ENCODE data around the gene ALX4.

ALX4 gene

DNA sequence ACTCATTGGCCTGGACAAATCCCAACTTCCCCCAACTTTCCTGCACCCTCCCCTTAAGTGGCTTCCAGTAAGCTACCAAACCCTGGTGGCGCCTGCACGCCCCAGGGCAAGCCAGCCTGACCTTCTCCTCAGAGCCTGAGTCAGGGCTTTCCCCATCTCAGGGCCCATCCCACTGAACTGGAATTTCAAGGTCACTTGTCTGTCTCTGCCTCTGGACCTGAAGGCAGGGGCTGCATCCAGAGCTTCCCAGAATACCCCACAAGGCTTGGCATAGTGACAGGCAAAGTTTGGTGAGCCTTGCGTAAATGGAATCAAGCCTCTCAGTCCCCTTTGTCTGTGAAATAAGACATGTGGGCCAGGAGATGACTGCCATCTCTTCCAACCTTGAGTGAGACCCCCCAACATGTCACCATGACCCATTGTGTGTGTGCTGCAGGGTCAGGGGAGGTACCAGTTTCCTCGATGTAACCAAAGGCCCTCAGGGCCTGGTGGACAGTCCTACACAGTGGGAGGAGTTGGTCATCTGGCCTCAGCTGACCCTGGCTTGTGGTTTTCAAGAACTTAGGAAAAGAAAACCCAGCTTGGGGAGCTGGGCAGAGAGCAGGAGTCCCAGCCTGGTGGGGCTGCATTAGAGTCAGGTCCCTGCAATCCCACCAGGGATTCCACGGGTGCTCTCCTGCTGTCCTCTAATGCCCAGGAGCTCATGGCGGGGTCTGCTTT is 8.9 kb downstream of the ALX4 start:
- FAIRE-seq = no peak

DNA sequence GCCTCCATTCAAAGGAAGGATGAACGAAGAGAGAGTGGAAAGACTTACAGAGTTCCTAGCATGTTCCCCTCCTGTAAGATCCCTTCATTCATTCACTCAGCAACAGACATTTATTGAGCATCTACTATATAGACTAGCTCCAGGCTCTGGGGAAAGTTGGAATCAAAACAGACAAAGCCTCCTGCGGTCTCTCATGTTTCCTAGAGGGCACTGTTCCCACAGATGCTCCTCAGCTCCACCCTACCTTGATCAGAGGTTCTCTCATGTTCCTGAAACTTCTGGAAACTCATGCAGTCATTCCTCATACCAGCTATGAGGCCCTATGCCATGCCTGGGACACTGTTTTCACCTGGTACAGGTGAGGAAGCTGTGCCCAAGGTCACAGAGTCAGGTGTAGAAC is 11.1 kb downstream of the ALX4 start:
- FAIRE-seq = no peak

DNA sequence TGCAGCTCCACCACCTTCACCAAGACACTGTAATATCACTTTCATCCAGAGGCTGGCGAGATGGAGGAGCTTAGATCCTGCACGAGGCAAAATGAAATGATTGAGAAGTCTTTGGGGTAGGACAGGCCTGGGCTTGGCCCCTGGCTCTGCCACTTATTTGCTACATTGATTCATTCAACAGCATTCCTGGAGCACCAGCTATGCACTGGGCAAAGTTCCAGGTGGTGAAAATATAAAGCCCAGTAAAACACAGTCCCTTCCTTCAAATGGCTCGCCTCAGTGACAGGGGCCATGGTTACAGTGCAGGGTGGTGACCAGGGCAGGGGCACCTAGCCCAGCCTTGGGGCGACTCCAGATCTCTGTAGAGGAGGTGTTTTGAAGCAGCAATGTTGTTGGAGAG is 19.7 kb downstream of the ALX4 start:
- FAIRE-seq = no peak

DNA sequence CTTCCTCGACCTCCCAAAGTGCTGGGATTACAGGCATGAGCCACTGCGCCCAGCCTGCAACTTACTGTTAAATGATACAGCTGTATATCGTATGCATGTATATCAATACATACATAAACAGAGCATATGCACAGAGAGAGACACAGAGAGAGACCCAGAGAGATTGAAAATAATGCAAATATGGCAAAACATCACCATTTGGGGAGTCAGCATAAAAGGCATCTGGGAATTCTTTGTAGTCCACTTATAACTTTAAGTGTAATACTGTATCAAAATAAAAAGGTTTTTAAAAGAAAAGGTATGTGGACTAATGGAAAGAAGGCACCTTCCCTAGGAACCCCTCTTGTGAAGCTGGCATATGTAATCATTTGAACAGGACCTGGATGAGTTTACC is 21.8 kb downstream of the ALX4 start:
- FAIRE-seq = no peak

DNA sequence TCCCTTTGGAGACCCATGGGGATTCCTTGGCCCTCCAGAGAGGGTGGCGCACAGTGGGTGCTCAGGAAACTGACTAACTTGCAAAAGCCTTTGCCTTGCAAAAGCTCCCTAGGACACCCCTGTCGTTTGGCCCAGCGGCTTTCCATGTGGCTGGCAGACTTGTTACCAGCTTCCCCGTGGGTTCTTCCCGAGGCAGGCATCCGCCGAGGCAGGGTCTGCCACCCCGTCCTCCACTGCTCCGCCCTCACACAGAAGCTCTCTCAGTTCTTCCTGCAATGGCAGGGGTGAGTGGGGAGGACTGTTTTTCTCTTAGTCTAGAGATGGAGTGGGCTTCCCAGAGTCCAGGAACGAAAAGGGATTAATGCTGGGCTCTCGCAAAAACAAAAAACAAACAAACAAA is 23.0 kb downstream of the ALX4 start:
- FAIRE-seq = no peak

DNA sequence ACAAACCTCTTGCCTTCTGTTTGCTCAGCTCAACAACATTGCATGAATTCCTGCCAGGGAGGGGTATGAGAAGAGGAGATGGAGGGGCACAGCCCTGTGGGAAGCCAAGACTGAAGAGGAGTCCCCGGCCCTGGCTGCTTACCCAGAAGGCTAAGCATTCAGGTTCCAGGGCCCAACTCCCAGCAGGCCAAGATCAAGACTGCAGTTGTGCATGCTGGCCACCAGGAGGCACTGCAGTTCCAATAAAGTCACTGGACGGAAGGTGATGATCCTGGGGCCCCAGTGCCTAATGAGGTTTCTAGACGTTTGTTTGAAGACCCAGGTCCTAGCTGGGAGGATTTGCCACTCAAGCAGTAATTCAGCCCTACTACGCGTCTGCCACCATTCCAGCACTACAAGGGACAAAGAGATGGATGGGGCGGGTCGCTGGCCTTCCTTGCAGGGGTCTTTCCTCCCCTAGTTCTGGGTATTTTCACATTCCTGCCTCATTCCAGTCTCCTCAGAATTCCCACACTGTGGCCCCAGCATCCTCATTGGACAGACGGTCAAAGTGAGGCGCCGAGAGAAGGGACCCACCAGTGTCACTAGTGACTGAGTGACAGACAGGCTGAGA is 23.6 kb downstream of the ALX4 start:
- no peak for FAIRE-seq

DNA sequence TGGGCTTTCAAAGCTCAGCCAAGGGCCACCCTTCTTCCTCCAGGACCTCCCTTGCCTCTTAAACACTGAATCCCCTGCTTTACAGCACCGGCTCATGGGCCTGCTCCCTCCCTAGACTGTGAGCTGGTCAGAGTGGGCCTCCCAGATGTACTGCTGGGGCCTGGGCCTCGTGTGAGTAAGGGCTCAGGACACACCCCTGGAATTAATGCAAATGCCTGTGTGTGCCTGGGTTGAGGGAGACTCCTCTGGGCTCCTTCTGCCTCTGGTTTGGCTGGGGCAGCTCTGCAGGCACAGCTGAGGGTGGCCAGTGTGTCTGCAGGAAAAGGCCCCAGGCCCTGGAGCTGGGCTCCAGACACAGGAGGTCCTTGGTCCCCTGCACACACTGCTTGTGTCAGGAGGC is 24.2 kb downstream of the ALX4 start:
- FAIRE-seq = no peak

DNA sequence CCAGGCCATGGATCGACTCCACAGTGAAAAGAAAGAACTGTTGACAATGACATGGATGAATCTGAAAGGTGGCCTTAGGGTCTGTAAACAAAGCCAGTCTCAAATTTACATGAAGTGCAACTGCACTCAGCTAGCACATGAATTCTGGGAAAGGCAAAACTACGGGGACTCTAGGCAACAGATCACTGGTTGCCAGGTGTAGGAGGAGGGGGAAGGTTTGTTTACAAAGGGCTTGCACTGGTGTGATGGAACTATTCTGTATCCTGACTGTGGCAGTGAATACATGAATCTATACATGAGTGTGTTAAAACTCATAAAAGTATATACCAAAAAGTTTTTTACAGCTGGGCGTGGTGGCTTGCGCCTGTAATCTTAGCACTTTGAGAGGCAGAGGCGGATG is 27.3 kb downstream of the ALX4 start:
- FAIRE-seq = no peak

DNA sequence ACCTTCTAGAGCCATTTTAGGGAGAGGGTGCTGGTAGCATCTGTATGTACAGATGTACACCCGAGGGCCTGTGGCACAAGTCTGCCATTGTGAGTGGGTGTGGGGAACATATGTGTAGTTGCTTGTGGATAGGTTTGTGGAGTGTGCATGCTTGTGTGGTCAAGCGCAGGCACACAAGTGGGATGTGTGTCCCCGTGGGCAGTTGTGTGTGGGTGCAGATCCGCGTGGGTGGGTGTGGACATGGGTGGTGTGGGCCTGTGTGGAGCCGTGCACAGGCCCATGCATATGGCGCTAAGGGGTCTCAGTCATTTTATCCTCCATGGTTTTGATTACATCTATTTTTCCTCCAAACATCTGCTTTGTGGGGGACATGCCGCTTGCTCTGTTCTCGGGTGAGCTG is 28.8 kb downstream of the ALX4 start:
- FAIRE-seq = no peak

DNA sequence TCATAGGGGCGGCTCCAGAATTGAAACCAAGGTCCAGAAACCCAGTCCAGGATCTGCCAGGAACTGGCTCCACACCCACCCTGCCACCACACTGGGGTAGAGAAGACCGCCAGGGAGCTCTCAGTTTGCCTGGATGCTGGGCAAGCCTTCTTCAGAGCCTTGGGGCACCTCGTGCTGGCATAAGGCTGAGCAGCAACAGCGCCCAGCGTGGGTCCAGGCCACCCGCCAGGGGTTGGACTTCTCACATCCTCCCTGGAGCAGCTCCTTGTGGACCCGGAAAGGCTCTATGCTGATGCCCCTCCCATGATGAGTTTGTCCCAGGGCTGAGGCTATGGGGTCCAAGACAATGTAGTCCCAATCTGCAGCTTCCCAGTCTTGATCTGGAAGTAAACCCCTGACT is 29.7 kb downstream of the ALX4 start:
- no peak for FAIRE-seq

DNA sequence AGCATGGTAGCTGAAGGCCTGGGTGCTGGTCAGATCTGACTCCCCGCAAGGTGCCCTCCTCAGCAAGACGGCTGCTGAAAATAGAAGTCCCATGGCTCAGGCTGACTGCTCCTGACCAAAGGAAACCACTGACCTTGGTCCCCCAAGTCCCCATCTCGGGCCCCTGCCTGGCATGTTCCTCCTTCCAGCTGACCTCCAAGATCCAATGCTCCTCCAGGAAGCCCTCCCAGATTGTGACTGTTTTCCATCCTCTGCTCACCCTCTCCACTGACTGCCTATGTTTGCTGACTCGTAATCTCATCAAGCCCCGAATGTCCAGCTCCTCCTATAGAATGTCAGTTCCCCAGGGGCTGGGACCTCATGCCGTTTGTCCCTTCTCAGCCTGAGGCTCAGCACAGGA is 30.5 kb downstream of the ALX4 start:
- FAIRE-seq = no peak

DNA sequence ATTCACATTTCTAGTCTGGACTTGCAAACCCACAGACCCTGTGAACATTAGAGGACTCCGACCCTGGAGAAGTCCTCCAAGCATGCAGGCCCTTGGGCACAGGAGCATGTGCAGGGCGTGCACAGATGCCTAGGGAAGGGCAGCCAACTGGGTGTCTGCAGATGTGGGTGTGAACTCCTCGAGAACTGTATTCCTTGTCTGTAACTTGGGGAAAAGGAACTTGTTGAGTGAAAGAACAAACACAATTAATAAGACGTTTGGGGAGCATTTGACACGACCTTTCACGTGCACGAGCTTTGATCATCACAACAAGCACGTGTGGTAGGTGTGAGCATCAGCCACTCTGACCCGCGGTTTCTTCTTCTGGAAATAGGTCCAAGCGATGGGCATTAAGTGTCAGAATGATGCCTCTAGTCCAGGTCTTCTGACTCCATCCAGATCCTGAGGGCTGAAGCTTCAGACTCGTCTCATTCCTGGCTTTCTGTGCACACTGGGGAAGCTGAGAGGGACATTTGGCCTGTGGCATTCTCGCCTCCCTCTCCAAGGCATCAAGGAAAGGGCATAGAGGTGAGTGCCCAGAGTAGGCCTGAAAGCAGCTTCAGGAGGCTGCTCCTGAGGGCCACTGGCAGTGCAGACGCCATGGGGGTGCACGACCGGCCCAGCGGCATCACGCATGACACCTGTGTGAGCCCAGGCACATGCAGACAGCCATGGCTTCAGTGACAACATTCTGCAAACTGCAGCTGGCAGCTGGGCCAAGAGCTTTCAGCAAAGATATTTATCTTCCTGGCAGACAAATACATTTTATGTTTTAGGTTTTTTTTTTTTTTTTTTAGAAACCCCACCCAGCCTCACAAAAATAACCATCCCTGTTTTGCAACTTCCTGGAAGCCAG is 32.5 kb downstream of the ALX4 start:
- no peak for FAIRE-seq

DNA sequence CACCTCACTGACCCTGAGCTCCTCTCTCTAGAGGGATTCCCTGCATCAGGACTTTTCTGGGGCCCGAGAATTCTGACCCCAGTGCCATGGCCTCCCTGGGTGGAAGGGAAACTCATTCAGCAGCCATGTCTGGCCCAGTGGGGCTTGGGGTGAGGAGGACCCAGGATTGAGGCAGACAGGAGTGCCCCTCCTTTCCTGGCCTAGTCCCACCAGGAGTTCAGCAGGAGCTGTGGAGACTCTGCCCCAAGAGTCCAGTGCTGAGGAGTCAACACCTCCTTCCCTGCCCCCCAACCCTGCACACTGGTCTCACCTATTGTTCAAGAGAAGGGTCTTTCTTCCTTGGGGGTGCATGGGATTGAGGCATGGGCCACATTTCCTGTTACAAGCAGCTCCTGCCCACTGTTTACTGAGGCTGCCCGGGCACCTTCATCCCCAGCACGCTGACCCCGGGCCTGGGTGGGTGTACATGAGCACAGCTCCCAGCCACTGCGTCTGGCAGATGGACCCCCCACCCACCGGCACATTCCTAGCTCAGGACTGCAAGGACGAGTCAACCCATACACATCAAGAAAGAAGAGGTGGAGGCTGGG is 33.9 kb downstream of the ALX4 start:
- FAIRE-seq = no peak

DNA sequence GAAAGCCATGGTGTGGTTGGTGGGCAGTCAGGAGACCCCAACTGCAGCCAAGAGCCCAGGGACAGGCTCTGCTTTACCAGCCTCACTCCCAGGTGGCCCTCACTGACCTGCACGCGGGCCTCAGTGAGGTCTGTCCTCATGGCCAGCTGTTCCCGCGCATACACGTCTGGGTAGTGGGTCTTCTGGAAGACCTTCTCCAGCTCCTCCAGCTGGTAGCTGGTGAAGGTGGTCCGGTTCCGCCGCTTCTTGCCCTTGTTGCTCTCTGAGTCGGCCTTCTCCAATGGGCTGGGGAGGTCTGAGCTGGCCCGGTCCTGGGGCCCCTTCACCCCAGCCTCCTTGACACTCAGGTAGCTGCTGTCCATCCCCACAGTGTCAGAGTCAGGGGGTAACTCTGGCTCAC is 34.7 kb downstream of the ALX4 start:
- no peak for FAIRE-seq

DNA sequence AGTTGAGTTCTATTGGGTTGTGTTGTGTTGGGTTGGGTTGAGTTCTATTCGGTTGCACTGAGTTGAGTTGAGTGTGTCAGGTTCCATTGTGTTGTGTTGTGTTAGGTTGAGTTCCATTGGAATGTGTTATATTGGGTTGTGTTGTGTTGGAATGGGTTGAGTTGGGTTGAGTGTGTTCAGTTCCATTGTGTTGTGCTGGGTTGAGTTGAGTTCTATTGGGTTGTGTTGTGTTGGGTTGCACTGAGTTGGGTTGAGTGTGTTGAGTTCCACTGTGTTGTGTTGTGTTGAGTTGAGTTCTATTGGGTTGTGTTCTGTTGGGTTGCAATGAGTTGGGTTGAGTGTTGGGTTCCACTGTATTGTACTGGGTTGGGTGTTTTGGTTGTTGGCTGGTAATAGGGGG is 35.5 kb downstream of the ALX4 start:
- no peak for FAIRE-seq

DNA sequence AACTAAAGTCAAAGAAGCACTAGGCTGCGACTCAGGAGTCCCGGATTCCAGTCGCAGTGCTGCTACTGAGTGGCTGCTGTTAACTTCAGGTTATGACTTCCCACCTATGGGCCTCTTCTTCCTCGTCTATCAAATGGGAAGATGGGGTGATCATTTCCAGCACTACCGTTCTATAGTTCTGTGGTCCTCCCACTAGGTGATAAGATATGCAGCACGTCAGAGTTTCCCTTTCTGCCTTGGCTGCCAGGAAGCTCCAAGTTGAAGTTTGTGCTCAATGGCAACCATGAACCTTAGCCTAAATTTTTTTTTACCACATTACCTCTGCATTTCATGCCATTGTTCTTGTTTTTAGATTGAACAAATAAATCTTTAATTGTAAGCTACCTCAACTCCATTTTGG is 38.7 kb downstream of the ALX4 start:
- FAIRE-seq = no peak

DNA sequence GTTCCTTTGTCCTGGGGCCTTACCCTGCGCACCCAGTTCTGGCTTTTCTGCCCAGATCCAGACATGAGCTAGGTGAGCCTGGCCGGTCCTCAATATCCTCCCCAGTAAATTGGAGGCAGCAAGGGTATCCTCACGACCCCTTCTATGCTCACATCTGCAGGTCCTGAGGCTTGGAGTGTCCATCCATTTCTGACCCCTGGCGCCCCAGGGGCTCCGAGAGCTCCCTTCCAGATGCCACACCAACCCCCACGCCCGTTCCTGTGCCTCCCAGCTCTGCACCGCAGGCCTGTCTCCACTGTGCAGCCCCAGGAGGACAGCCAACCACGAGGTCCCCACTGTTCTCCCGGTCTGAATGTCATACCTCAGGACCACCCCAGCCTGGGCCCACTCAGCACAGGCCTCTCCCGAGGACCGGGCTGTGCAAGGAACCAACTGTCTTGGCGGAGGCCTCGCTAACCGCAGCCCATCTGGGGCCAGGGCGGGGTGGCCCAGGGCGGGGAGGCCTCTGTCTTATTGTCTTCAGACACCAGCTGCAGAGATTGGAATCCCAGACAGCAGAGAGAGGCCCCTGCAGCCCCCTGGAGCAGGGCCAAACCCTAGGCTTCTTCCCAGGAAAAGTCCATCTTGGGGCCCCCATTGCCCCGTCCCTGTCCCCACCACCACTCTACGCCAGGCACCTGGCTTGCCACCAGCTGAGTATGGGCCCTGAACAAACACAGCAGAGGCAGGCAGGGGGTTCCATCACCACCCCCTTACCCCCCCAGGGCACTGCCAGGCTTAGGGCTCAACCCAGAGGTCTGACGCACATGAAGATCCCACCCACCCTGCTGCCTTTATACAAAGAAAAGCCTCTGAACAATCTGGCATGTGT is 39.3 kb downstream of the ALX4 start:
- no peak for FAIRE-seq

DNA sequence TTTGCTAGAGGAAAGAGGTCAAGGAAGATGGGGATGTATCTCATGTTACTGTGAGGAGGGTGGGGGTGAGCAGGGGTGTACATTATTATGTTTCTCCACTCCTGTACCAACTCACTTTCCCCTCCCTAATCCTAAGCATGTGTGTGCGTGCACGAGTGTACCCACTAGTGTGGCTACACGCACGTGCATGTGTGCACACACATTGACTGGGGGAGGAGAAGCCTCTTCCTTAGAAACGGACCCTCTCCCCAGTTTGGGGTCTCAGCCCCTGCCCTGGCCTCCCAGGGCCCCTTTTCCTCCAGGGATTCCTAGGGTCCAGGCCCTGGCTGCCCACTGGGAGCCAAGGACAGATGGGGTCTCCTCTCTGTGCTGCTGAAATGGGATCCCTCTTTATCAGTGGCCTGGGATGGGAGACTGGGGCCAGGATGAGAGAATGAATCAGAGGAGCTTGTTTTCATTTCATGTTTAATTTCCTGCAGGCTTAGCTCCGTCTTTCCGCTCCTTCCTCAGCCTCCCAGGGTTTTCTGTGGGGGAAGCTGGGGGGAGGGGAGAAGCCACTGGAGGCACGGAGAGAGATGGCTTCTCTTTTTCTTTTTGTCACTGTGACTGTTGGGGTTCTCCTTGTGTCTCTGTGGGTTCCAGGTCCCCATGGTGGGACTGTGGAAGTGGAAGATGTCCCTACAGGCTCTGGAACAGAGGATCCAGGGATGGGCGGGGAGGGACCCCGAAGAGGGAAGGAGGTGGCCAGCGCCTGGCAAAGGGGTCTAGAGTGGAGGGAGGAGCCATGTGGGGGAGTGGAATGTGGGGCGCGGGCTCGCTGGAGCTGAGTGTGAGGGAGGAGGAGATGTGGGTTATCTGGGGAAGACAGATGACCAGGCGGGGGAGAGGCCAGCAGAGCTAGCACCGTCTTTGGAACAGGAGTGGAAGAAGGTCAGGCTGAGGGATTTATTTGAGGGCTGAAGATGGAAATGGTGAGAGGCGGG is 40.3 kb downstream of the ALX4 start:
- FAIRE-seq = no peak

DNA sequence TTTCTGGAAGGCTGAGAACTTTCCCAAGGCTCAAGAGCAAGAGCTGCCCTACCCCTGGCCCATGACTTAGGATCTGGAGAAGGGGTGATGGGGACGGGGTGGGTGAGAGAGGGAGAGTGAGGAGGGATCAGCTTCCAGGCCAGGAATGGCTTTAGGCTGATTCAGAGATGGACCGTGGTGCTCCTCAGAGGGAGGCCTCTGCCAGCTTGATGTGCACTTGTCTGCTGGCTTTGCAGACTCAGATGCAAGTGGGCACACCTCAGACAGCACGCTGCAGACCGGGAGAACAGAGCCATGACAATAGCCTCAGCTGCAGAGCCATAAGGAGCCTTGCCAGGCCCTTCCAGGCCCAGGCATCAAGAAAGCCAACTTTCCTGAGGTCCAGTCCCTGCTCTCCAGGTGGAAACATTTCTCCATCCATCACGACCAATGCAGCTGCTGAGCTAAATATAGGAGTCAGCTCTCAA is 41.3 kb downstream of the ALX4 start:
- no peak for FAIRE-seq

DNA sequence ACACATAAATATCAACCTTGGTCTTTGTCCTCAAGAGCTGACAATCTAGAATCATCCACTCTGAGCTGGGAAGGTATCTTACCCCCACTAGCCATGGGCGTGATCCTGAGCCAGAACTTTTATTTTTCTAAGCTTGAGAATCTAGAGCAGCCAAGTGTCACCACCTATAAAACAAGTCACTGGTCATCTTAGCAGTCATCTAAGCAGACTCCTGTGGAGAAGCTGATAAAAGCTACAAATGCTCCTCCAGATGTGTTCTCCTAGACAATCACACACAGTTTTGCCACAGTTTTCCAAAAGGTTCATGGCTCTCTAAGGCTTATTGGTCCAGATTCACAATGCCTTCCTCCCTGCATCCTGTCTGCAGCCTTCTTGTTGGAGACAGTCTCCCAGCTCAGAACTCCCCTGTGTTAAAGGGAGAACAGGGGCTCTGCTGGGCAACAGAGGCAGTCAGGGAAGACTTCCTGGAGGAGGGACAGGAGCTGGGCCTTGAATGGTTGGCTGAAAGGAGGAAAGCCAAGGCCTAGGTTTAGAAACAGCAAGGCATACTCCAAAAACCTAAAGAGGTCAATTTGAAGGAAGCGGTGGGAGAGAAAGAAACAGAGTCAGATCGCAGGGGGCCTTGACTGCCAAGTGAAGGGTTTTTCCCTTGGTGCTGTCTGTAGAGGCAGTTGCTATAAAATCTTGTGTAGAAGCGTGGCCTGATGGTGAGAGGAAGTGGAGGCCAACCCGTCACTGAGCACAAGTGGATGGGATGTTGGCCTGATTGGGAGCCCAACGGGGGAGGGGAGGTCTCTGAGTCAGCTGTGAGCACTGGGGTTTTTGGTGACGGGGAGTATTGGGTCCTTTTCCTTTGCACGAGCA is 42.0 kb downstream of the ALX4 start:
- FAIRE-seq = no peak
